ENCODE measurements around the gene RNGTT.
"Not testable (repeated sequence)": the region's sequence is repeated elsewhere in the genome, so short reads cannot be mapped to it uniquely, and the experiment has no call there.

Gene RNGTT

GRCh38 chr6:88785478-88785877 is 177.9 kb downstream of the RNGTT start:
- no peak for DNase-seq

- DNase-seq, result peak; percentile 54
These were observed 182.6 kb downstream of the RNGTT start for GRCh38 chr6:88780714-88781389.

GRCh38 chr6:88775866-88776571 is 187.4 kb downstream of the RNGTT start:
- DNase-seq, result no peak

- not testable (repeated sequence) for DNase-seq
These were observed 195.3 kb downstream of the RNGTT start for GRCh38 chr6:88768114-88768513.

GRCh38 chr6:88764081-88764480 is 199.3 kb downstream of the RNGTT start:
- no peak for DNase-seq

GRCh38 chr6:88763160-88763559 is 200.3 kb downstream of the RNGTT start:
- no peak for DNase-seq

- DNase-seq, result no peak
These were observed 202.0 kb downstream of the RNGTT start for GRCh38 chr6:88761237-88762031.

- no peak for DNase-seq
These were observed 203.3 kb downstream of the RNGTT start for GRCh38 chr6:88760091-88760490.

GRCh38 chr6:88750936-88751335 is 212.5 kb downstream of the RNGTT start:
- no peak for DNase-seq

- no peak for DNase-seq
These were observed 213.6 kb downstream of the RNGTT start for GRCh38 chr6:88749849-88750248.

GRCh38 chr6:88748141-88748540 is 215.3 kb downstream of the RNGTT start:
- no peak for DNase-seq

GRCh38 chr6:88741939-88742338 is 221.5 kb downstream of the RNGTT start:
- no peak for DNase-seq

- DNase-seq, result no peak
These were observed 222.3 kb downstream of the RNGTT start for GRCh38 chr6:88741071-88741470.

GRCh38 chr6:88734544-88734943 is 228.9 kb downstream of the RNGTT start:
- DNase-seq, result no peak

GRCh38 chr6:88730611-88731011 is 232.8 kb downstream of the RNGTT start:
- DNase-seq, result no peak

GRCh38 chr6:88728756-88729155 is 234.7 kb downstream of the RNGTT start:
- DNase-seq, result no peak

GRCh38 chr6:88726409-88726808 is 237.0 kb downstream of the RNGTT start:
- not testable (repeated sequence) for DNase-seq

GRCh38 chr6:88725111-88725975 is 238.1 kb downstream of the RNGTT start:
- no peak for DNase-seq

- no peak for DNase-seq
These were observed 240.7 kb downstream of the RNGTT start for GRCh38 chr6:88722686-88723085.

GRCh38 chr6:88716399-88716798 is 247.0 kb downstream of the RNGTT start:
- DNase-seq, result not testable (repeated sequence)

- DNase-seq, result no peak
These were observed 251.0 kb downstream of the RNGTT start for GRCh38 chr6:88712243-88712936.

- no peak for DNase-seq
These were observed 253.6 kb downstream of the RNGTT start for GRCh38 chr6:88709819-88710246.
